Motor neuron (in vitro differentiated cells): ENCODE measurements around the gene B4GALT4. TPM values are rescaled to one million over a fixed set of nuclear protein-coding genes. Genes with fewer than 3 reads are reported as not detected.
A peak's percentile ranks its signal among the peaks of the same experiment; 100 is the strongest.
"Not testable (repeated sequence)": the region's sequence is repeated elsewhere in the genome, so short reads cannot be mapped to it uniquely, and the experiment has no call there.

Experiments
- ATAC-seq, 8 experiments: fragments of 200-7000 bp; cut with Tn5 transposase; replicated peaks in 6 of 8; 2 replicates each; pipeline ENCODE4 v1.8.0; 2021; ENCODE audit warnings: mild to moderate bottlenecking in 8 of 8, moderate library complexity in 8 of 8
- H3K27ac ChIP-seq, 2 donors: fragments of 250-450 bp; sonication (Bioruptor Pico); 2 replicates each; pipeline ENCODE4 v1.9.0; 2021; ENCODE audit warnings: antibody characterized with exemption in 2 of 2, mild to moderate bottlenecking in 2 of 2, moderate library complexity in 1 of 2
- H3K4me1 ChIP-seq, 2 donors: fragments of 250-450 bp; sonication (Bioruptor Pico); replicated peaks in 1 of 2; 2 replicates each; pipeline ENCODE4 v1.6.1; 2021; ENCODE audit warnings: antibody characterized with exemption in 2 of 2, mild to moderate bottlenecking in 2 of 2, moderate library complexity in 1 of 2
- H3K4me3 ChIP-seq, 5 donors: fragments of 250-450 bp; sonication (Bioruptor Pico); 2 replicates each; pipeline ENCODE4 v1.9.0; 2021; ENCODE audit warnings: antibody characterized with exemption in 5 of 5, mild to moderate bottlenecking in 5 of 5, moderate library complexity in 4 of 5
- WGBS, 10 experiments: fragments of 450-650 bp; shearing (Covaris generic); methylation state at CpG; one replicate each; pipeline ENCODE4 v1.0.0; 2022; 5-methylcytosine and 5-hydroxymethylcytosine counted together
- in situ Hi-C, 9 experiments: fragments of 400-800 bp; cut with MboI; loops; one replicate each; pipeline ENCODE4 v1.15.0; 2021; ENCODE audit warnings: low sequenced_read_pairs in 9 of 9, low pct_unique_long_range_greater_than_20kb in 2 of 9; ENCODE audit not compliant: unreplicated experiment in 9 of 9
- total RNA-seq, 8 experiments: library from RNA; unstranded; fragments of 300-600 nt; gene quantifications; 2 replicates each; pipeline versions ENCODE4 v1.2.3 to v1.2.4, GENCODE V29; 2022

The B4GALT4 gene
- total RNA-seq, 8 experiments from 2014 or later, result 9.6 to 58.2 (median 13.6) TPM

DNA sequence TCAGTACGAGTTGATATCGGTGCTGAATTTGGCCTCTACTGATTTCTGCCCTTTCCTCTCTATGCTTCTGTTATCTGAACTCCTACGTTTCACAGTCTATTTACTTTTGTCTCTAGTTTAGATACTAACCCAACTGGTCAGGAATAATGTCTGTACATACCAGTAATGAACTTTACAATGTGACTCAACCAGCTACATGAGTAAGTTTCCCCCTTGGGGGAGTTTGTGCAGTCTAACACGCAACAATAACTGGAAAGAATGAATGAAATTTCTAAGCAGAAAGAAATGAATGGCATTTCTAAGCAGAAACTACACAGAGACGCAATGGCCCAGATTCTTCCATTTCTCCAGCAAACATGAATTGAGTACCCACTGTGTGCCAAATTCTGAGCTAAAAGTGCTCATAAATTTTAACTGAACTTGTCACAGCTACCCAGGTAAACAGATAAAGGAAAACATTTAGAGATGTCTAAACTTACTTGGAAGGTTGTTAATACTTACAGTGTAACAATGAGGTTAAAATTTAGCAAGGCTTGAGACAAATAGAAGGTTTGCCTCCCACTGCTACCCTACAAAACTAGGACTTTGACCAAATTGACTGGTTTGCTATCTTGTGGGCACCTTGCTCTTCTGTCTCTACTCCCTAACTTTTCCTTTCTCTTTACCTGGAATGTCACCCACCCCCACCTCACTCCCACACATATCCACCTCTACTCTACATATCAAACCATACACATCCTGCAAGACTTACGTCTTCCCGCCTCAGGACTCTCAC lies 55.7 kb downstream of the B4GALT4 start:
- H3K4me3 ChIP-seq, result no peak overlapping the region
- 40 to 98% (median 82%) methylated on average over 2 to 7 of the region's 7 CpGs; no CpG with 5 or more reads in 1 of the 10 experiments for WGBS, 10 experiments
- no peak overlapping the region for H3K27ac ChIP-seq
- no peaks in the 10 kb centered on the region for H3K4me1 ChIP-seq
- in situ Hi-C loops, result no loop called here
- no peak for ATAC-seq

DNA sequence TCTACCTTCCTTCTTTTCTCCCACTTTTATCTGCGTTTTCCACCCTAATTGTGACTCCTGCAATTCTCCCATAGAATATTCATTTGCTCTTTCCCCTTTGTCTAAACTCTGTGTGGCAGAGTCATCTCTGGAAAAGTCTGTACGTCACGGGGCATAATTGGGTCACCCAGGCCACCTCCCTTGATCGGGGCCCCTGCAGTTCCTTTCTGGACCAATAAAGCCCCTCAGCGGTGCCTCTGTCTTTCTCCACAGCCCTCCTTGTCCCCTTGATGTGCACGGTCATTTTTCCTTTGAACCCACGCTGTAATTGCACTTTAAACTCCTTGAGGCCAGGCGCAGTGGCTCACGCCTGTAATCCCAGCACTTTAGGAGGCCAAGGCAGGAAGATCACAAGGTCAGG lies 56.6 kb downstream of the B4GALT4 start:
- WGBS, 10 experiments, result 64 to 79% (median 70%) methylated on average over 1 to 8 of the region's 9 CpGs; no CpG with 5 or more reads in 2 of the 10 experiments
- in situ Hi-C loops, result no loop called here
- H3K27ac ChIP-seq, result no peak overlapping the region
- no peak overlapping the region for H3K4me3 ChIP-seq
- no peaks in the 10 kb centered on the region for H3K4me1 ChIP-seq
- ATAC-seq, result no peak

DNA sequence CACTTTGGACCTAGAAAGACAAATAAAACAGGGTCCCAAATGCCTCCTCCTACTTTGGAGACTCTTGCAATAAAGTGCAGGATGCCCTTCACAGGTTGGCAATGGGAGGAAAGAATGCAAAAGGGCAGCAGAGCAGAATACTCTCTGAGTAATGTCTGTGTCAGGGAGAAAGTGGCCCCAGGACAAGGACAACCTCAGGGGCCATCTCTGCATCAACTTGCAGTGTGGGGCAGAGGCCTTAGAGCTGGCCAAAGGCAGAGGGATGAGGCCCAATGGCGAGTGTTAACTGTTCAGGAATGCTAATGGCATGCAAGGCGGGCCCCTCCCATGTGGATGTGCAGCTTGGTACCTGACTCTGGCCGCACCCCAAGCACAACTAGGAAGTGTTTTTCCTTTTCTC lies 58.9 kb downstream of the B4GALT4 start:
- WGBS, 10 experiments, result 57 to 70% (median 60%) methylated on average over 1 to 2 of the region's 3 CpGs; no CpG with 5 or more reads in 5 of the 10 experiments

DNA sequence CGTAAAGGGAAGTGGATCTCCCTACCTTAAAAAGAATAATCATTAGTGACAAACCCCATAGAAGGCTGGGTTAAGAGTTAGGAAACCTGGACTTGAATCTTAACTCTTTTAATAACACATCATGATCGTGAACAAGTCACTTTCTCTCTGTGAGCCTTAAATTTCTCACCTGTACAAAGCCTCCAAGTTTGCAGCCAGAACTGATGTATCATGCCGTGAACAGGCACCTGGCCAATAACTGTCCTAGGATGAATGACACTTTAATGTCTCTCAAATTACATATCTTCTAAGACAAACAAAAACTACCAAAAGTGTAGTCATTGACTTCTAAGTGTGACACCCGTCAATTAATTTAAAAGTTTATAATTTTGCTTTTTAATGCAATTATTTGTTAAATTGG lies 63.4 kb downstream of the B4GALT4 start:
- WGBS, 10 experiments, result 46 to 100% (median 87%) methylated on average over 2 to 4 of the region's 4 CpGs

More for the DNA sequence above, 58.9 kb downstream of the B4GALT4 start:
- Histone ChIP-seq H3K4me1 (no peaks in the 10 kb centered on the region), H3K27ac (no peak overlapping the region), H3K4me3 (no peak overlapping the region)
- ATAC-seq, result peak in 2 of 8 experiments; percentile 71 to 99
- in situ Hi-C loops, result no loop called here

DNA sequence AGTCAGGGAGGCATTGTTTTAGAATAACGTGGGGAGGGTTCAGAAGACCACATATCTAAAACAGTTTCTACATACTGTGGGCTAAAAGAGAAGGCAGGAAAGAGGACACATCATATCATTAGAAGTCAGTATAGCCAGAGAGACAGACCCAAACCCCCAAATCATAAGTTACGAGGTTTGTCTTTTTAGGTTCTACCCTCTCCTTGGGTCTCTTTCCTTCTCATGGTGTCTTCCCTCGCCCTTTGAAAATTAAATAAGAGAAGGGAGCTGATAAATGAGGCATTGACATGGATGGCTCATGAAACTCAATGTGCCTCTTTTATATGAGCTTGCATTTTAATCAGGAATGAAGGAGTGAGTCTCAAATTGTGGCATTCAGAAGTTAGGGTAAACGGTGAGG lies 63.9 kb downstream of the B4GALT4 start:
- H3K4me1 ChIP-seq, result no peaks in the 10 kb centered on the region
- ATAC-seq, result no peak
- in situ Hi-C loops, result no loop called here
- no peak overlapping the region for H3K27ac ChIP-seq
- no peak overlapping the region for H3K4me3 ChIP-seq
- WGBS, 10 experiments, result 49 to 87% (median 66%) methylated on average over 2 to 4 of the region's 4 CpGs; no CpG with 5 or more reads in 1 of the 10 experiments

More for the DNA sequence above, 63.4 kb downstream of the B4GALT4 start:
- H3K27ac ChIP-seq, result no peak overlapping the region
- in situ Hi-C loops, result no loop called here
- H3K4me3 ChIP-seq, result no peak overlapping the region
- ATAC-seq, result no peak
- H3K4me1 ChIP-seq, result no peaks in the 10 kb centered on the region

DNA sequence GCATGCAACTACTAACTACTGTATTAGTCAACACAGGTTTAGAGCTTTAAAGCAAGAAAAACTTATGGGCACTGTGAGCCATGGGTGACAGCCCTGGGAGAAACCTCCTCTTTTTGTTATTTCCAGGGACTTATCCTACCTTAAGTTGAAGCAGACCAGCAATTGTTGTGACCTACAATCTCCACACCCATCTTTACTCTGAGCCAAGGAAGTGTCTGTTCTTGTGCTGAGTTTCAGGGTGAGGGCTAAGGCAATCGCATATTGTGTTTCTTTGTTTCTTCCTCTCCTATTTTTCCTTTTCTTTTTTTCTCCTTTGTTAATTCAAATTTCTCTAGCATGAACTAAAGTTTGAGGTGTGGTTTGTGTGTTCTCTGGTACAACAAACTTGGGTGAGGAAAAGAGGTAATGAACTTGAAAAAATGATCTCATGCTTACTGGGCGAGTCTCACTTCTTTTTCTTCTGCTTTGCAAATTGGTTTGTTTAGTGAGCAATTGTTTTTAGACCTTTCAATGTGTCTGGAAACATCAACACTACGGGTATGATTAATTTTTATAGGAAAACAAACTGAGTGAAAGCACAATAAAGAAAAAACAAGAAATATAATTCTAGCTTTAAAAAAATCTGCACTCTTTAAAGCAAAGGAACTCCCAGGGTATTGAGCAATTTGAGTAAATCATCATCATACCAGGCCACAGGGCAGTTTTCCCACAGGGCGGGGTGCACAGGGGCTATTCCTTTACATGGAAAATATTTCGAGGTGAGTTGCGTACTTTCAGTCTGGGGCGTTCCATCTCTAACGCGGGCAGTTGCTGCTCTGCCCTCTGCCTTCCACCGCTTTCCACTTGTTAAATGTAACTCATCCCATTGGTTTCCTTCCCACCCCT lies 64.6 kb downstream of the B4GALT4 start:
- 11 to 92% (median 63%) methylated on average over 3 to 10 of the region's 10 CpGs; no CpG with 5 or more reads in 1 of the 10 experiments for WGBS, 10 experiments
- Histone ChIP-seq H3K27ac (no peak overlapping the region), H3K4me3 (no peak overlapping the region), H3K4me1 (no peaks in the 10 kb centered on the region)
- ATAC-seq, result peak in 3 of 8 experiments; percentile 20 to 91 (median 89)
- in situ Hi-C loops, result no loop called here

DNA sequence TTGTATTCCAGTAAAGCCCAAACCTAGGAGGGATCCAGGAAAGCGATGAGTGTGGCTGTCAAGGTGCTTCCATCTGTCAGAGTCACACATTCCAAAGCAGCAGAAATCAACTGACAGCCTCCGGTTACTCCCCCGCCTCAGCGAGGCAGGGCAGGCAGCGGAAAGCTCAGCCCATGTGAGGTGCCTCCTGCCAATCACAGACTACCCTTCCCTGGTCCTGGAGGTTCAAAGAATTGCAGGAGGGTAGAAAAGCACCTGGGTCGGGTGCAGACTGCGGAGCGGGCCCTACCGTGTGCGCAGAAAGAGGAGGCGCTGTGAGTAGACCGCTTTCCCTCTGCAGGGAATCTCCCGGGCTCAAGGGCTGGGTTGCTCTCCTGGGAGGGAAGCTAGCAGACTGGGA lies 67.4 kb downstream of the B4GALT4 start, which contains the start of gene UPK1B:
UPK1B (plus strand) TSS at position 274 of the 400 bp plus-strand sequence. CDS start 13,144 bp downstream, outside the sequence.
- ATAC-seq, result no peak

DNA sequence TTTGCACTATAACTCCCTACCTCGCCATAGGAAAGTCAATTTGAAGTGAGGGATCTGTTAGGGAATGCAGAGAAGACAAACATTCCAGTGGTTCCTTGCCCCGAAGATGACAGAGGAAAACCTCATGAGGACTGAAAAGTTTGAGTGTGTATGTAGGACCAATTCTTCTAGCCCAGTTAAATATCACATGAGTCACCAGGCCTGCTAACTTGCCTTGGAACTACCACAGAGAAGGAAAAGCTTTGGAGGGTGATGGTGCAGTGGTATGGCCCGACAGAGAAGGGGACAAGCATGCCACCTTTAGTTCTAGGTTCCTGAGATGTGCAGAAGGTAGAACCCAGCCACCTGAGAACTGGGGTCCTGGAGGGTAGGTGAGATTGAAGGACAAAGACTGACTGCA lies 69.9 kb downstream of the B4GALT4 start:
- no peak overlapping the region for H3K4me3 ChIP-seq
- no peaks in the 10 kb centered on the region for H3K4me1 ChIP-seq
- ATAC-seq, result no peak
- no peak overlapping the region for H3K27ac ChIP-seq
- 20 to 88% (median 74%) methylated on average over 1 to 3 of the region's 3 CpGs; no CpG with 5 or more reads in 5 of the 10 experiments for WGBS, 10 experiments
- in situ Hi-C loops, result no loop called here

More for the DNA sequence above, 67.4 kb downstream of the B4GALT4 start, which contains the start of gene UPK1B:
- Histone ChIP-seq H3K4me1 (no peaks in the 10 kb centered on the region), H3K27ac (no peak within 1 kb of the TSS), H3K4me3 (no peak within 1 kb of the TSS)
- in situ Hi-C loops, result no loop called here
- 17 to 59% (median 40%) methylated on average over 3 to 8 of the region's 13 CpGs; no CpG with 5 or more reads in 4 of the 10 experiments for WGBS, 10 experiments

DNA sequence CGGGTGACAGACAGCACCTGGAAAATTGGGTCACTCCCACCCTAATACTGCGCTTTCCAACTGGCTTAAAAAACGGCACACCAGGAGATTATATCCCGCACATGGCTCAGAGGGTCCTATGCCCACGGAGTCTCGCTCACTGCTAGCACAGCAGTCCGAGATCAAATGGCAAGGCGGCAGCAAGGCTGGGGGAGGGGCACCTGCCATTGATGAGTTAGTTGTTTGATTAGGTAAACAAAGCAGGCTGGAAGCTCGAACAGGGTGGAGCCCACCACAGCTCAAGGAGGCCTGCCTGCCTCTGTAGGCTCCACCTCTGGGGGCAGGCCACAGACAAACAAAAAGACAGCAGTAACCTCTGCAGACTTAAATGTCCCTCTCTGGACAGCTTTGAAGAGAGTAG lies 75.9 kb downstream of the B4GALT4 start:
- in situ Hi-C loops, H3K4me3 ChIP-seq, H3K27ac ChIP-seq, ATAC-seq, H3K4me1 ChIP-seq: not testable (repeated sequence)
- WGBS, 10 experiments, result 60 to 100% (median 80%) methylated on average over 1 to 9 of the region's 9 CpGs; no CpG with 5 or more reads in 3 of the 10 experiments

Other genes starting within 250 kb of the B4GALT4 start
- 1 to 10 TPM in 5 of 8 experiments, under 1 TPM in 3; 0.20 to 4.1 (median 1.8) TPM for gene IGSF11, start 206.0 kb downstream of the B4GALT4 start, total RNA-seq
- under 1 TPM in 5 of 8 experiments, not detected in 3; 0.20 to 0.66 (median 0.46) TPM for gene TEX55, start 94.7 kb downstream of the B4GALT4 start, total RNA-seq
- gene UPK1B, start 67.3 kb downstream of the B4GALT4 start, total RNA-seq, result under 1 TPM in 6 of 8 experiments, not detected in 2; 0.15 to 0.43 (median 0.34) TPM
- 10 to 100 TPM in 2 of 8 experiments, 1 to 10 TPM in 4, under 1 TPM in 2; 0.58 to 15.6 (median 3.8) TPM for gene ARHGAP31, start 53.5 kb upstream of the B4GALT4 start, total RNA-seq
- 10 to 100 TPM; 10.6 to 27.5 (median 23.1) TPM for gene TMEM39A, start 222.7 kb upstream of the B4GALT4 start, total RNA-seq
- 10 to 100 TPM; 10.8 to 18.8 (median 15.5) TPM for gene POGLUT1, start 228.1 kb upstream of the B4GALT4 start, total RNA-seq